Activated CD8-positive, alpha-beta memory T cell treated with anti-CD3 and anti-CD28 coated beads, Interleukin-2, amount 50 U/mL, for 24 hours (primary cell): ENCODE data around the gene ARID3B.
"Not testable (repeated sequence)": the region's sequence is repeated elsewhere in the genome, so short reads cannot be mapped to it uniquely, and the experiment has no call there.

ENCODE experiments used
- DNase-seq: peaks from one replicate; pipeline ENCODE4 v3.0.0-alpha.2; 2020; ENCODE audit errors: extremely low read depth

The ARID3B gene

DNA sequence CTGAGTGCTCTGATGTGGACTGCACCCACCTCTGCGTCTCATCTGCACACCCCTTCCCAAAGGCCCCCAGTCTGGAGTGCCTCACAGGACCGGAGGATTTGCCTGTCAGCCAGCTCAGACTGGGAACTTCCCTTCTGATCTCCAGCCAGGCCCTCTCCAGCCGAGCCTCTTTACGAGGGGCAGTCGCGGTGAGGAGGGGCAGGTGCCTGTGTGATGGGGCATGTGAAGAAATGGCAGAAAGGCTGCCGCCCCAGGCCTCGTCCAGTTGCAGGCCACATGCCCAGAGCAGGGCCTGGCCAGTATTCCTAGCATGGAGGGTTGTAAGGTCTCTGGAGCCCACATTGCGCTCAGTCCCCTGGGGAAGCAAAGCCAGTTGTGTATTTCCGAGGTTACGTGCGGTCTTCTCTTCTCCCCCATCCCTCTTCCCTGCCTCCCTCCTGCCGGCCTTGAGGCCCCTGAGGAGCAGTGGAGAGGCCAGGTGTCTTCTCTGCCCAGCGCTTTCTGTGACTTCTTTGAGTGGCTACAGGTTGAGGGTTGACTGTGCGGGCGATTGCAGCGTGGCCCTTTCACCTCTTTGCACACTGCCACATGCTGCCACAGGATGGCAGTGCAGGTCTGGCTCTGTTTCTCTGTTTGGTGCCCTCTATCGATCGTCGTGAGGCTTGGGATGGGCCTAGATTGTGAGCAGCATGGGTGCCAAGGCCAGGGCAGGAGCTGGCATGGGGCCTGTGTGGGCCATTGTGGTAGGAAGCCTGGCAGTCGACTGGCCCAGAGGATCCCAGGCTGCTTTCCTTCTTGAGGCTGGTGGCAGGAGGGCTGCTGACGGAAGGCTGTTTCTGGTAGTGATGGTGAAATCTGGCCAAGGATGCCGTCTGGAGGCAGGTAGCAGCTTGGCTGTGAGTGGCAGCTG lies 79.9 kb downstream of the ARID3B start:
- peak; percentile 53 for DNase-seq

DNA sequence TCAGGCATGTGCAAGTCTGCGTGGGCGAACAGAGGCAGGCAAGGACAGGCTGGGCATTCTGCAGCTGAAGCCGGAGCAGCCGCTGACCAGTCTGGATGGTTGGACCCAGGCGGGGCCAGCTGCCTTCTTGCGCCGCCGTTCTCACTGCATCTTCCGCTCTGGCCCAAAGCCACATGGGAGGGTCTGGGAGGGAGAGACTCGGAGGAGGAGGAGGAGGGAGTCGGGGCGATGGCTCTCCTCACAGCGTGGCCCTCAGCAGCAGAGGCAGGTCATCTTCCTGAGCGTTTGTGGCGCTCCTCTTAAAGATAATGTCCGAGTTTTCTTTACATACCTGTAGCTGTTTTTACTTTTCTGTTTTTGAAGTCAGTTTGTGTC lies 80.5 kb downstream of the ARID3B start:
- no peak for DNase-seq

DNA sequence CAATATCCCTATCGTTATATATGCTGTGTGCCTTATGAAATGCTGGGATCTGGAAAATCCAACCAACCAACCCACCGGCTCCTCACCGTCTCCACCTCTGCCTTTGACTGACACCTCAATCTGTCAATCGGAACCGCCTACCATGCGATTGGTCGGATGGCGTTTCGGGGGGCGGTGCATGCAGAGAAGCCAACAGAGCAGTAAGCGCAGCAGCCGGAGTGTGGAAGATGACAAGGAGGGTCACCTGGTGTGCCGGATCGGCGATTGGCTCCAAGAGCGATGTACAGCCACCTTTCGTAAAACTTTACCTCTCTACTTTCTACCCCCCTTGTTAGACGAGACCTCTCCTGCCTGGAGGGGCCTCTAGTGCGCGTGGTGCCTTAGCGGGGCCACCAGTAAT lies 80.9 kb downstream of the ARID3B start:
- DNase-seq: no peak

DNA sequence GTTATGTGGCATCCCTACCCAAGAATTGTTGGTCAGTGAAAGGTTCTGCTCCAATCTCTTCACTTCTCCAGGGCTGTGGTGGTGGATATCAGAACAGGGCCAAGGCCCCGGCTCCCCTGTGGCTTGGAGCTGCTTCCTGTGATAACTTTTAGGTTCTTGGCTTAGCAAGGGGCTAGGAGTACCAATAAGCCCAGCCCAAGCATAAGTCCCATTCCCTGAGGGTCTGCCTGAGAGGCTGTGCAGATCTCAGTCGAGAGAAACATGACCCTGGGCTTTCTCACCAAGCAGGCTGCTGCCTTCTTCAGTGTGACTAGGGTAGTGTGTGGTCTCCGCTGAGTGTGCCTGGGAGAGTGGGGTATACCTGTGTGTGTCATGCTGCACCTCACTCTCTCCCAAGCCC lies 81.7 kb downstream of the ARID3B start:
- no peak for DNase-seq

DNA sequence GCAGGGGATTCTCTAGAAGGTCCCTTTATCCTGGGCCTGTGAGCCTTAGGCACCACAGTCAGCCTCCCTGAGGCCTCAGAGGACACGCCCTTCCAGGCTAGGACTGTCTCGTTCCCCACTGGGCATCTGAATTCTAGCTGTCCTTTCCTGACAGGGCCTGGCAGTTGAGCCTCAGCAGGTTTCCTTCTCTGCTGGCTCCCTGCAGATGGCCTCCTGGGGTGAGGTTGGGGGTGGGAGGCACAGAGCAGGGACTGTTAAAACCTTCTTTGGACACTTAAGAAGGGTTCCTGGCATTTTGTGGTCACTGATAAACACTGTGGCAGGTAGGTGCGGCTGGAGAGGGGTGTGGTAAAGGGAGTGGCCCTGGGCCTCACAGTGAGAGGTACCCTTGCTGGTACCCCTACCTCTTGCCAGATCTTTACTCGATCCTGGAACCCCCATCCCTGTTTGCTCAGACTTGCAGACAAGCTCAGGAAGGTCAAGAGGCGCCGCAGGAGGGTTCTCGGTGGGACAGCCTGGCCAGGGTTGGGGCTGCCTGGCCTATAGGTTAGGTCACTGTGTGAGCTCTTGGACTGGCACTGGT lies 83.1 kb downstream of the ARID3B start:
- DNase-seq: no peak

DNA sequence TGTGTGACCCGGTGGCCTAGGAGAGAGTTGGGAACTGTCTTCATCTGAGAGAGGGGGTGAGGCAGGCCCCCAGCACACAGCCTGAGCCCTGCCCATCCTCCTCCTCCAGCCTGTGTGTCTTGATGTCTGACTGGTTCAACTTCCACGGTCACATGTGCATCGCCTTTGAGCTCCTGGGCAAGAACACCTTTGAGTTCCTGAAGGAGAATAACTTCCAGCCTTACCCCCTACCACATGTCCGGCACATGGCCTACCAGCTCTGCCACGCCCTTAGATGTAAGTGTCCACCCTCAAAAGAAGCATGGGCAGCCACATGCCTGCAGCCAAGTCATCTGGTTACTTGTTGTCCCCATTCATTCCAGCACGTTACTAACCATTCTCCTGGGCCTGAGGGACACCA lies 84.7 kb downstream of the ARID3B start:
- no peak for DNase-seq

DNA sequence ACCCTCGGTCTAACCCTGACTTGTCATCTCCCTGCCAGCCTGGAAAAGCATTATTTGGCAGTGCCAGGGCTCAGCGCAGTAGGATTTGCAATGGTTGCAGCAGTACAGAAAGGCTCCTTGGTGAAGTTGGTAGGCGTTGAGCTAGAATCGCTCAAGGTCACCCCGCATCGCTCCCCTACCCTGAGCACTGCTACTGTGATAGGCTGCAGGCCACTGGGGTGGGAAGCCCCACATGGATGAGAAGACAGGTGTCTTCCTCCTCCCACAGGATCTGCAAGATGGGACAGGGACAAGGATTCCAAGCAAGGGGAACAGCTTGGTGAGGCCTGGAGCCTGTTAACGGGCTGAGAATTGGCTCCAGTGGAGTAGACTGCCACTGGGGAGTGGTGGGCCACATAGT lies 85.3 kb downstream of the ARID3B start:
- no peak for DNase-seq

DNA sequence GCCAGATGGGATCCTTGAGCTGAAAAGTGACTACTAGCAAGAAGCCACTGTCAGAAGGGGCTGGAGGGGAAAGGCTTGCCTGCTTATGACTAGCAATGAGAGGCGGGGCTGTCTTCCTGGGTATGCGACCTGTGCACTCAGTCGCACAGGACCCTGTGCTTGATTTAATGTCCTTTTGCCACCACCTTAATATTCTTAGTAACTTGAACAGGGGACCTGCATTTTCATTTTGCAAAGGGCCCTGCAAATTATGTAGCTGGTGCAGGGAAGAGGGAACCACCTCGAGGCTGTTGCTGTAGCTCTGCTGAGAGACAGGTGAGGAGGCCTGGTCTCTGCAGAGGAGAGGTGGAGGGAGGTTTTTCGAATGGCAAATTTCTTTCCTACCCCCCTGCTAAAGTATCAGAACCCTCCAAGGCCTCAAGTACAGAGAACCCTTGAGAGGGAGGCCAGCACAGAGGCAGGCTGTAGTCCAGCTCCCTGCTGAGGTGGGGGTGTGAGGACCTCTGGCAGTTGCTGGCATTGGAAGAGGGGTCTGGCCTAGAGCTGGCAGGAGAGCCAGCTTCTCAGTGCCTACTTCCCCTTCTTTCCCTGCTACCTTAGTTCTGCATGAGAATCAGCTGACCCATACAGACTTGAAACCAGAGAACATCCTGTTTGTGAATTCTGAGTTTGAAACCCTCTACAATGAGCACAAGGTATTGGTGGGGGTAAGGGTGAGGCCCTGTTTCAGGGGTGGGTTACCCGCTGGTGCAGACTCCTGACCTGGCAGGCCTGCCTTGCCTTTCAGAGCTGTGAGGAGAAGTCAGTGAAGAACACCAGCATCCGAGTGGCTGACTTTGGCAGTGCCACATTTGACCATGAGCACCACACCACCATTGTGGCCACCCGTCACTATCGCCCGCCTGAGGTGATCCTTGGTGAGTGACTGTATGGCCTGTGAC lies 86.0 kb downstream of the ARID3B start:
- DNase-seq: no peak

DNA sequence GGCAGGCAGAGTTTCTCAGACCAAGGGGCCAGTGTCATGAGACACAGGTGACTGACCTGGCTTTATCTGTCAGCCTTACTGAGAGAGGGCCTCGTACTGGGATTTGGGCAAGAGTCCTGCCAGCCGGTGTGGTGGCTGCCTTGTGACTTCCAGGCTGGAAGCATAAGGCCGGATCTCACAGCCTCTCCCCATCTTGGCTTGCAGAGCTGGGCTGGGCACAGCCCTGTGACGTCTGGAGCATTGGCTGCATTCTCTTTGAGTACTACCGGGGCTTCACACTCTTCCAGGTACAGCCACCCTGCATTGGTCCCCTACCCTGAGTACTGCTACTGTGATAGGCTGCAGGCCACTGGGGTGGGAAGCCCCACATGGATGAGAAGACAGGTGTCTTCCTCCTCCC lies 86.7 kb downstream of the ARID3B start:
- DNase-seq: no peak

DNA sequence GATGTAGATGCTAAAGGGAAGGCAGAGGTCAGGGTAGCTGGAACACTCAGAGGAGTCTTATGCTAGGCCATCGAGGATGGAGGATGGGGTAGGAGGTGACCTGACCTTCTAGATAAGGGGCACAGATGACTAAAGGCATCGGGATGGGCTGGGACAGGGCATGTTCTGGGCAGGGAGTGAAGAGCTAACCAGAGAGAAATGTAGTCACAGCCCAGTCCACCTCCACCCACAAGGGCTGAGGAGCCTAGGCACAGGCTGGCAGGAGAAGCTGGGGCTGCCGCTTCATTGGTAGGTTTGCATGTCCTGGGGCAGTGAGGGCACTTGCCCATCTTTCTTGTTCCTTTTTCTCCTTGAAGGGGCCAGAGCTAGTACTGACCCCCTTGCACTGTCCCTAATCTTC lies 87.2 kb downstream of the ARID3B start:
- no peak for DNase-seq

DNA sequence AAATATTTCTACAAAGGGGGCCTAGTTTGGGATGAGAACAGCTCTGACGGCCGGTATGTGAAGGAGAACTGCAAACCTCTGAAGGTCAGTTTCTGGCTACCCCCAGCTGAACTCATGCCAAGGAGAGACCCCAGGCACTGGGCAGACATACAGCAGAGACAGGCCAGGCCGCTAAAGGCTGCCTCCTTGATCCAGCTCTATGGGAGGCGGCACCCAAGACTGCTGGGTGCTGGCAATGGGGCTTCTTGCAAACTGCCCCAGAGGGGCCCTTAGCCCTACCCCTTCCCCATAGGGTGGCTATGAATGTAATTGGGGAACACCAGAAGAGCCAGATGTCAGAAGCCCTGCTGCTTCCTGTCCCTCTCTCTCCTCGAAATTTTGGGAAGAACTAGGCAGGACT lies 87.9 kb downstream of the ARID3B start:
- DNase-seq: no peak

DNA sequence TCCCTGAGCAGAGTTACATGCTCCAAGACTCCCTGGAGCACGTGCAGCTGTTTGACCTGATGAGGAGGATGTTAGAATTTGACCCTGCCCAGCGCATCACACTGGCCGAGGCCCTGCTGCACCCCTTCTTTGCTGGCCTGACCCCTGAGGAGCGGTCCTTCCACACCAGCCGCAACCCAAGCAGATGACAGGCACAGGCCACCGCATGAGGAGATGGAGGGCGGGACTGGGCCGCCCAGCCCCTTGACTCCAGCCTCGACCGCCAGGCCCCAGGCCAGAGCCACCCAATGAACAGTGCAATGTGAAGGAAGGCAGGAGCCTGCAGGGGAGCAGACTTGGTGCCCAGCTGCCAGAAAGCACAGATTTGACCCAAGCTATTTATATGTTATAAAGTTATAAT lies 88.7 kb downstream of the ARID3B start:
- DNase-seq: not testable (repeated sequence)

DNA sequence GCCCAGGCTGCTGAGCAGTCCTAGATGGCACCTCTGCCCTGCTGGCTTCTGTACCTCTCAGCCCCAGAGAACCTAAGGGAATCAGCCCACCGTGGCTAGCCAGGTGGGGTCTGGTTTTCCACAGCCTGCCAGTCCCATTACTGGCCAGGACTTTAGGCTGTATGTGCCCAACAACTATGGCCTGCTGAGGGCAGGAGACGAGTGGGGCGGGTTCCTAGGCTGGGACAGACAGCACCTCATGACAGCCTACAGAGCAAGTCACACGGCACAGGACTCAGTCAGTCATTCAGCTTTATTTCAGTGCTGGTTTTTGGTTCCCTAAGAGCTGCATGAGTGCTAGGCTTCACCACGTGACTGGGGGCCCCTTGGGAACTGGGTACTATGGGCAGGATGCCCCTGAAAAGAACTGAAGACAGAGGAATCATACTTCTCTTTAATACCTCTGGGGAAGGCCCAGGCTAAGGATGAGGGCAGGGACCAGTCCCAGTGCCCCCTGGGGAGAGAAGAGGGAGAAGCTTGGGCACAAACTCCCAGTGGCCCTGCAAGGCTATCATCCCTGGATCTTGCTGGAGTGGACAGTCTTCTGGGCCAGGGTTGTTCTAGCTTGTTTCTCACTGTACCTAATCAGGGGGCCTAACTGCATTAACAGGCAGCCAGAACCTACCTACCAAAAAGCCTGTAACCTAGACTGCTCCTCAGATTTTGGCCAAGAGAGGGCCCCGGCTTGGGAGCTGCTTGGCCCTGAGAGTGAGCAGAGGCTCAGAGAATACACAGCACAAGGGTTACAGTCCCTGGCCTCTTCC lies 89.5 kb downstream of the ARID3B start:
- DNase-seq: no peak

DNA sequence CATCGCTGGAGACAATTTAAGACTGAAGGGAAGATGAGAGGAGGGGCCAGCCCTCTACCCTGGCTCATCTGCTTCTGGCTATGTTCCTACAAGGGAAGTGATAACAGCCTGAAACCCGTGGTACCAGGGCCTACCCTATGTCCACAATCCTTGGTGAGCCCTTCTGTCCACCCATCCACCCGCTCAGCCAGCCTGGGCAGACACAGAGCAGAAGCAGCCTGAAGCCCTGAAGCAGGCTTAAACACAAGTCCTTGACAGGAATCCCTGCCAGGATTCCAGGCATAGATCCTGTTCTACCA lies 90.0 kb downstream of the ARID3B start:
- no peak for DNase-seq

DNA sequence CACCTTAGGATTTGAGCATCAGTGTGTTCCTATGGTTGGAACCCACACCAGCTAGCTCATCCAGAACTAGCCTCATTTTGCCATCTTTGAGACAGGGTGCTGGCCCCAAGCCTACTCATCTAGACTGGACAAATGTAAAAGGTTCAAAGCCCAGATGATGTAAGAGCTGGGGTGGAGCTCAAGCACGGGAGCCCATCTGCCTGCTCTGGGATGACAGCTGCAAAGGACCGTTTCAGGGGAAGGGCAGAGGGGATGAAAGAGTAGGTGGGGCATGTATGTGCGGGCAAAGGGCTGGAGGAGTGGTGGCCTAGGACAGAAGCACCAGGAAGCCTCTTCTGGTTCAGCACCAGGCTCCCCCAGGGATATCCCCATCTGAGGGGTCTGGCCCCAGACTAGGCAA lies 90.4 kb downstream of the ARID3B start:
- DNase-seq: no peak

DNA sequence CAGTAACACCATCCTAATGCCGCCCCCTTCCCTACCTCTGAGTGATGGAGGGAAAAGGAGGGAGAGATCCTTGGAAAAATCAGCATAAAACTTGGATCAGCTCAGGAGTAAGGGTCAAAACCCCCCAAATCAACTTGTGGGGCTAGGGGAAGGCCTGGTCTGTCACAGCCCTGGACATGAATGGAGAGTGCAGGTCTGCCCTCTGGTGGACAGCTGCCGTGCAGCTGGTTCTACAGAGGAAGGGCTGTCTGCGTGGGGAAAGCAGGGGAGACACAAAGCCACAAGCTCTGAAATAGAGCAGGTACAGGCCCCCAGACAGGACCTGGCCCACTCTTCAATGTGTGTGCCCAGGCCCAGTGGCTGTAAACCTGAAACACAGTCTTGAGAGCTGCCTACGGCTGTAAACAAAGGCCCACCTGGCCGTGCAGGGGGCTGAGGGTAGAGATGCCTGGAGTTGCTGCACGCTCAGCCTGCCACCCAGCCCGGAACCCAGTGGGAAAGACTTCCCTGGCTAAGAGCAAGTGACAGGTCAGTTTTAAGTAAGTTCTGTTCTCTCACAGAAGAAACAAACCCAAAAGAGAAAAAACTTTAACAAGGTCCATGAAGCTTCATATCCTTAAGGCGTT lies 91.0 kb downstream of the ARID3B start:
- DNase-seq: no peak

DNA sequence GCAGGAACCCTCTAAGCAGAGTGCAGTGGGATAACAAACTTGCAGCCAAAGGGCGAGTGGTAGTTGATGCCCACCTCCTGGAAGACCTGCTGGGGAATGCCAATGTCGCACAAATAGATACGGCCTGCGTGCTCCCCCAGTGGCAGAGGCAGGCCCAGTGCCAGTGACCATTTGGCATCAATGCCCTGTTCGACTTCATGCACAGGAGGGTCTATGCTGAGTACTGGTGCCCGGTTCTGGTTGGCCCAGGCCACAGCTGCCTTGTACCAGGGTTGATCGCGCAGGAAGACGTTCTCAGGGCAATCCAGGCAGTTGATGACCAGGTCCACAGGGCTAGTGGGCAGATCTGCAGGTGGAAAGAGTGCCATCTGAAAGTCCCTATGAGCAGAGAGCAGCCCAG lies 91.6 kb downstream of the ARID3B start:
- DNase-seq: no peak

DNA sequence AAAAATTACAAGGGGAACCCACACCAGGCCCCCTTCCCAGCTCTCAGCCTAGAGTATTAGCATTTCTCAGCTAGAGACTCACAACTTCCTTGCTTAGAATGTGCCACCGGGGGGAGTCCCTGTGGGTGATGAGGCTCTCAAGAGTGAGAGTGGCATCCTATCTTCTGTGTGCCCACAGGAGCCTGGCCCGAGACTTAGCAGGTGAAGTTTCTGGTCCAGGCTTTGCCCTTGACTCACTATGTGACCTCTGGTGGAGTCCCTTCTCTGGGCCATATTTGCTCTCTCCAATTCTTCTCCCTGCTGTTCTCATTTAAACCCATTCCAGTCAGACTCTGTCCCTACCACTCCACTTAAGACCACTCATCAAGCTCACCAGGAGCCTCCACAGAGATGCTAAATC lies 92.8 kb downstream of the ARID3B start:
- DNase-seq: no peak

DNA sequence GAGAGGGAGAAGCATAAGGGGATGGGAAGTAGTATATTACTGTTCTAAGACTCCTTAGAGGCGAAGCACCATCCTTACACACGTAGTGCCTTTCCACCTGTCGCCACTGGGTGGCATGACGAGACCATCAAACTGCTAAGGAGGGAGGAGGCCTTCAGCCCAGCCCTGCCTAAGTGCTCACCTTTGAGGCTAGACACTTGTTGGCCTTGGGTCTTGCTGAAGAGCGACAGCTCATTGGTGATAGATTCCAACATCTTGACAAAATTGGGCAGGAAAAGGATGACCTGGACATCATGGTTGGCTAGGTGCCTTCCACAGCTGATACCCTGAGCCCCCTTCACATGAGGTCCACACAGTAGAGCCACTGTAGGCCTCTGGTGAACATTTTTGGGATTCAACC lies 94.2 kb downstream of the ARID3B start:
- peak; percentile 27 for DNase-seq

DNA sequence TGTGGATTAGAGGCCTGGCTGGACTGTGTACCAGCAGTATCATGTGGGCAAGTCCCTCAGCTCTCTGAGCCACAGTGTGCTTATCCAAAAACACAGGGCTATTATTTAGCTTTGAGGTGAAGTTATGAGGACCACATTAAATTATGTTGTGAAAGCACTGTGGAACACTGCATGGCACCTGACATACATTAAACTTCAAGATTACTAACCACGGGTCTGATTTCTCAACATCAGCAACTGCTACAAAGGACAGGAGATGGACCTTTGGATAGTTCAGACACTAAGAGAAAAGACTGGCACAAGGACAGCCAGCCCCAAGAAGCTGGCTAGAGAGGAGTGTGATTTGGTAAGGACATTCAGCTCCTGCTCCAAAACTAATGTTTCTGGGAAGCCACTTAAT lies 96.0 kb downstream of the ARID3B start:
- DNase-seq: no peak

DNA sequence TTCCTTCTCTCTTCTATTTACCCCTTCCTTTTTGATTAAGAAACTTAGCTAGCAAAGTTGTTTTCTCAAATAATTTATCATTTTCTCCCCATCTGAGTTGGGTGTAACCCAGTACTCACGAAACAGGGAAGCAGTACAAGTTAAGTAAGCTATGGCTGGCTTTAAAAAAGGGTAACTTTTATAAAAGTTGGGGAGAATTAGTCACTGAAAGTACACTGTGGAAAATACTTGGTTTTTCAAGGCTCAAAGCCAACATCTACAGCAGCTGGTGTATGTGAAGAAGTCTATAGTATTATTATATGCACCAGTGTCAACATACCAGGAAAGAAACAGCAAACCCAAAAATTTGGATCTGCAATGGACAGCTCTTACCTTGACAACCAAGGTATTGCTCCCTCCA lies 100.1 kb downstream of the ARID3B start:
- DNase-seq: no peak
